Measurements from ENCODE around the gene SPECC1.

- TF ChIP-seq CTCF (IDR thresholded peaks at IDR 0.05) (no peak), POLR2A (IDR thresholded peaks at IDR 0.05) (no peak)
Measured at GRCh38 chr17:20205609-20206008, 196.4 kb downstream of the SPECC1 start.
